Chondrocyte (in vitro differentiated cells): ENCODE data around the gene MBP. TPM values are rescaled to one million over a fixed set of nuclear protein-coding genes. Genes with fewer than 3 reads are reported as not detected.

ENCODE experiments used
- DNase-seq: peaks from one replicate; pipeline ENCODE4 v3.0.0; 2021; ENCODE audit warnings: mixed read lengths, low spot score
- H3K27ac Mint-ChIP-seq: one replicate; pipeline ENCODE4 v1.8.0; 2021; ENCODE audit warnings: mild to moderate bottlenecking, moderate library complexity, mixed read lengths; ENCODE audit not compliant: unreplicated experiment
- H3K27me3 Mint-ChIP-seq: 2 replicates; pipeline ENCODE4 v1.8.0; 2021; ENCODE audit warnings: low read depth, mixed read lengths
- H3K36me3 Mint-ChIP-seq: 2 replicates; pipeline ENCODE4 v1.8.0; 2021; ENCODE audit warnings: low read depth, mixed read lengths
- H3K4me1 Mint-ChIP-seq: 2 replicates; pipeline ENCODE4 v1.8.0; 2021; ENCODE audit warnings: low read depth, mild to moderate bottlenecking, mixed read lengths
- H3K4me3 Mint-ChIP-seq: one replicate; pipeline ENCODE4 v1.8.0; 2021; ENCODE audit warnings: mild to moderate bottlenecking, moderate library complexity, mixed read lengths; ENCODE audit not compliant: unreplicated experiment
- H3K9me3 Mint-ChIP-seq: 2 replicates; pipeline ENCODE4 v1.8.0; 2021; ENCODE audit warnings: low read depth, mixed read lengths
- CTCF ChIP-seq: fragments of 200-600 bp; sonication (generic); IDR thresholded peaks from 2 replicates; pipeline ENCODE4 v1.5.0; 2021; ENCODE audit warnings: antibody characterized with exemption, mild to moderate bottlenecking, moderate library complexity
- total RNA-seq: library from RNA; stranded (reverse); gene quantifications from 3 replicates; pipeline ENCODE4 v1.2.1, GENCODE V29; 2021

Gene MBP
- total RNA-seq, 1 donor from 2014 or later, result 15.9 TPM

DNA sequence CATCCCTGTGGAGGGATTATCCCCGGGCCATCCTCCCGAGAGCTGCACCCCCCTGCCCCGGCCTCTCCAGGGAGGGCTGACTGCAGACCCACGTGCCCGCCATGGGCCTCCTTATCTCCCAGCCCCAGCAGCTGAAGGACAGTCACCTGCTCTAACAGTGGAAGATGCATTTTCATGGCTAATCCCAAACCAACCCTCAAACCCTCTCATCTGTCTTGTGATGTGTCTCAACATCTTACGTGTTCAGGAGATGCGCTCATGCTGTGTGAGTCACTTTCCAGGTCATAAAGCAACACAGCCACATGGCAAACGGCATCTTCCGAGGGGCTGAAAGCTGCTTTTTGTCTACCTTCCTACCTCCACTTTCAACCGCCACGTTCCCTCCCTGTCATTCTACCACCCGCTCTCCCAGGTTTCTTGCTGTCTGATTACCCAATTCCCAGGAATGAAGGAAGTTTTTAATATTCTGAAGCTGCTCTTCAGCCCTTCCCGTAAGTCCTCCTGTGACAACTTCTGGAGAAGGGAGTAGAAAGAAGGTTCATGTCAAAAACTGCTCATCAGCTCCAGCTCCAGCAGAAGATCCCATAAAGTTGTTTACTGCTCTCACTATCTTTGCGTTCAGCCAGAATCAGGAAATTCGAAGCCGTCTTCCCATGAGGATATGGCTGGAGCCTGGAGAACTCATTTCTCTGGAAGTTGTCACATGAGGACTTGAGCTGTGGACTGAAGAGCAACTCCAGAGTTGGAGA is 54.5 kb downstream of the MBP start:
- DNase-seq, result no peak
- Mint-ChIP-seq H3K4me1 (peaks cover 29% of the 10 kb centered on the region), H3K36me3 (peaks cover 5% of the 10 kb centered on the region), H3K27me3 (no peaks in the 10 kb centered on the region), H3K4me3 (no peak overlapping the region), H3K27ac (no peak overlapping the region), H3K9me3 (no peaks in the 10 kb centered on the region)
- TF ChIP-seq CTCF, result no peak

DNA sequence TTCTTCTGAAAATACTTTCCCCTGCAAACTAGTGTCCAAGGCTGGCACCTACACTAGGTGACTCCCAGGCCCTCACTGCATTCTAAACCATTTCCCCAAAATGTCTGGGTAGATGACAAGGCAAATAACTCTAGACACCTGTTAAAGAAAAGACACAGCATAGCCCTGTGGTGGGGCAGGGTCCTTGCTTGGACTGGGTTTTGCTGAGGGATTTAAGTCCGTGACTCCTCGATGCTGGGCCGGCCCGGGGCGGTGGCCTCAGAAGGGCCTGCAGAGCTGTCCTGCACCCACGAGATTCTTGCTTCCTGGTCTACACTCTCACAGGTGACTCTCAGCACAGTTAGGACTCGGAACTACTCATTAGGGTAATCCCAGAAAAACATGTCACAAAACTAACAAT is 55.2 kb downstream of the MBP start:
- no peak for TF ChIP-seq CTCF
- H3K27ac Mint-ChIP-seq, result no peak overlapping the region
- H3K9me3 Mint-ChIP-seq, result no peaks in the 10 kb centered on the region
- no peaks in the 10 kb centered on the region for H3K27me3 Mint-ChIP-seq
- no peak overlapping the region for H3K4me3 Mint-ChIP-seq
- peaks cover 35% of the 10 kb centered on the region for H3K4me1 Mint-ChIP-seq
- no peak for DNase-seq
- H3K36me3 Mint-ChIP-seq, result peaks cover 5% of the 10 kb centered on the region

- no peak for TF ChIP-seq CTCF
- peaks cover 5% of the 10 kb centered on the region for H3K36me3 Mint-ChIP-seq
- H3K4me1 Mint-ChIP-seq, result peaks cover 43% of the 10 kb centered on the region
- H3K4me3 Mint-ChIP-seq, result no peak overlapping the region
- no peak for DNase-seq
- H3K27ac Mint-ChIP-seq, result no peak overlapping the region
- no peaks in the 10 kb centered on the region for H3K27me3 Mint-ChIP-seq
- no peaks in the 10 kb centered on the region for H3K9me3 Mint-ChIP-seq
Observed at GRCh38 chr18:77076111-77076510, 56.5 kb downstream of the MBP start.

DNA sequence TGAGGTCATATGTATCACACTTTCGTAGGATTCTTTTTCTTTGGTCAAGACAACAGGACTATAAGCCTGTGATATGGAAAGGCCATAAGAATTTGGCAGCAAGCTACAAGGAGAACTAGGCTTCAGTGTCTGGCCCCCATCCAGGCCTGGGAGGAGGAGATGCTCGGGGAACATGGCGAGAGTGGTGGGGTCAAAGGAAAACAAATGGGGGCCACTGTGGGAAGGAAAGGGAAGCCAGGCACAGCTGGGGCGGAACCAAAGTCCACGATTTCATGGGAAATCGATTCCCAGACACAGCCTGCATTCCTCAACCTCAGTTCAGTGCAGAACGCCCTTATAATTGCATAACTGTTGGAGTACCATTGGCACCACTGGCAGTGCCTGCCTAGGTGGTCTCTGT is 58.2 kb downstream of the MBP start:
- TF ChIP-seq CTCF, result no peak
- Mint-ChIP-seq H3K4me3 (no peak overlapping the region), H3K27ac (peak overlapping the region; percentile 78), H3K4me1 (peaks cover 51% of the 10 kb centered on the region), H3K9me3 (no peaks in the 10 kb centered on the region), H3K36me3 (peaks cover 5% of the 10 kb centered on the region), H3K27me3 (no peaks in the 10 kb centered on the region)
- no peak for DNase-seq

DNA sequence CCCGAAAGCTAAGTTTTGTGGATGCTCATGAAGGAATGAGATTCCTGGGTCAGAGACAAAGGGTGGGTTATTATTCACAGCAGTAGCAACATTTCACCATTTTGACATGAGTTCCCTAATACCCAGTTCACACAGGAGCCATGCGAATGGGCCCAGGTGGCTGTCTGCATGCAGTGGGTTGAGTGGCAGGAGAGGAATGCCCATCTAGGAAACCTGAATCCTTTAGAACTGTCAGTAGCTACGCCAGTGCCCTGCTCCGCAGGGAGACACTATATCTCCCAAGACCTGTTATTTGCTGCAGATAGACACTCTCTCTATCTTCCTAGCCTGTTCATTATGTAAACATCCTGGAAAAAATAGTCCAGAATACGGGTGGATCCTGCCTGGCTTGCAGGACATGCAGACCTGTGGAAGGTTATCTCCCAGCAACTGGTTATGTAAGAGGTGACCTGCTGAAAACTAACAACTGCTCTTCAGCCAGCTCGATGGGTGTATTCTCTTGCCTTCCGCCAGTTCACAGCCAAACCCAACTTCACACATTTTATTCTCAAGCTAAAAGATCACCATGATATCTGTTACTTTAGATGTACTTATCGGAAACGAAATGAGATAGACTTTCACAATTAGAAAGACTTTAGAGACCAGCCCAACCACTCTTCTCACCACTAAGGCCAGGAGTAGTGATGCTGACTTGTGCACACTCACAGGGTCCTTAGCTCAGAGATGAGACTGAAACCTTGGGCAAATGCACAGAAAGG is 59.1 kb downstream of the MBP start:
- Mint-ChIP-seq H3K27ac (no peak overlapping the region), H3K4me3 (no peak overlapping the region), H3K4me1 (peaks cover 60% of the 10 kb centered on the region), H3K27me3 (no peaks in the 10 kb centered on the region), H3K36me3 (peaks cover 5% of the 10 kb centered on the region), H3K9me3 (no peaks in the 10 kb centered on the region)
- no peak for TF ChIP-seq CTCF
- no peak for DNase-seq
